HTERT RPE-1 (cell line): ENCODE data around the gene AIG1.

Source experiments
- in situ Hi-C: fragments of 300-500 bp; cut with MboI; formaldehyde crosslinking; loops from 4 replicates; pipeline ENCODE4 v1.14.3; 2020; ENCODE audit warnings: low sequenced_read_pairs

The AIG1 gene

GRCh38 chr6:143261899-143262436, 201.3 kb downstream of the AIG1 start:
- in situ Hi-C loops = no loop called here

- in situ Hi-C loops = no loop called here
These were observed 202.2 kb downstream of the AIG1 start for GRCh38 chr6:143262859-143263258.

- in situ Hi-C loops = no loop called here
These were observed 203.7 kb downstream of the AIG1 start for GRCh38 chr6:143264379-143264778.

GRCh38 chr6:143264986-143265764, 204.5 kb downstream of the AIG1 start:
- in situ Hi-C loops = no loop called here

GRCh38 chr6:143267760-143268159, 207.1 kb downstream of the AIG1 start:
- in situ Hi-C loops = no loop called here

GRCh38 chr6:143268439-143268838, 207.8 kb downstream of the AIG1 start:
- in situ Hi-C loops = no loop called here

- in situ Hi-C loops = no loop called here
These were observed 209.3 kb downstream of the AIG1 start for GRCh38 chr6:143270026-143270425.

GRCh38 chr6:143271024-143271423, 210.3 kb downstream of the AIG1 start:
- in situ Hi-C loops = no loop called here

GRCh38 chr6:143276436-143276835, 215.7 kb downstream of the AIG1 start:
- in situ Hi-C loops = no loop called here

- in situ Hi-C loops = no loop called here
These were observed 218.7 kb downstream of the AIG1 start for GRCh38 chr6:143279385-143279784.

- in situ Hi-C loops = no loop called here
These were observed 223.4 kb downstream of the AIG1 start for GRCh38 chr6:143283887-143284645.

GRCh38 chr6:143286251-143286795, 225.6 kb downstream of the AIG1 start:
- in situ Hi-C loops = no loop called here

GRCh38 chr6:143288923-143289322, 228.2 kb downstream of the AIG1 start:
- in situ Hi-C loops = no loop called here

GRCh38 chr6:143290206-143290605, 229.5 kb downstream of the AIG1 start:
- in situ Hi-C loops = no loop called here

- in situ Hi-C loops = no loop called here
These were observed 232.8 kb downstream of the AIG1 start for GRCh38 chr6:143293523-143293922.

- in situ Hi-C loops = no loop called here
These were observed 233.7 kb downstream of the AIG1 start for GRCh38 chr6:143294265-143294860.

- in situ Hi-C loops = no loop called here
These were observed 235.2 kb downstream of the AIG1 start for GRCh38 chr6:143295932-143296331.

- in situ Hi-C loops = no loop called here
These were observed 237.4 kb downstream of the AIG1 start for GRCh38 chr6:143298071-143298470.

- in situ Hi-C loops = no loop called here
These were observed 238.8 kb downstream of the AIG1 start for GRCh38 chr6:143299253-143300166.

- in situ Hi-C loops = no loop called here
These were observed 240.5 kb downstream of the AIG1 start for GRCh38 chr6:143301188-143301587.
